GM21528 (cell line): Measurements from ENCODE around the gene SLC13A2.
"Not testable (repeated sequence)": the region's sequence is repeated elsewhere in the genome, so short reads cannot be mapped to it uniquely, and the experiment has no call there.

Experiments used
- ATAC-seq: cut with Tn5 transposase; IDR thresholded peaks from one replicate; pipeline ENCODE4 v1.9.1; 2021; ENCODE audit warnings: mild to moderate bottlenecking, moderate library complexity; ENCODE audit not compliant: unreplicated experiment, low FRiP score

SLC13A2 gene

GRCh38 chr17:28473542-28473941 lies at the start of gene SLC13A2:
TSS of gene SLC13A2 (plus strand) at chr17:28473644. CDS start at chr17:28473713, 69 bp downstream.
- ATAC-seq: no peak

- ATAC-seq: no peak
These were observed 48.2 kb upstream of the SLC13A2 start for GRCh38 chr17:28425206-28425605.

GRCh38 chr17:28426081-28426519 lies 47.3 kb upstream of the SLC13A2 start:
- ATAC-seq: no peak

GRCh38 chr17:28427371-28427770 lies 46.1 kb upstream of the SLC13A2 start:
- ATAC-seq: no peak

- not testable (repeated sequence) for ATAC-seq
These were observed 45.5 kb upstream of the SLC13A2 start for GRCh38 chr17:28427982-28428381.

GRCh38 chr17:28433721-28434120 lies 39.7 kb upstream of the SLC13A2 start:
- ATAC-seq: no peak

- not testable (repeated sequence) for ATAC-seq
These were observed 39.1 kb upstream of the SLC13A2 start for GRCh38 chr17:28434326-28434725.

- no peak for ATAC-seq
These were observed 29.4 kb upstream of the SLC13A2 start for GRCh38 chr17:28443901-28444638.

GRCh38 chr17:28446716-28447395 lies 26.6 kb upstream of the SLC13A2 start:
- no peak for ATAC-seq

GRCh38 chr17:28447396-28447760 lies 26.1 kb upstream of the SLC13A2 start:
- no peak for ATAC-seq

- ATAC-seq: no peak
These were observed 23.6 kb upstream of the SLC13A2 start for GRCh38 chr17:28449859-28450258.

GRCh38 chr17:28457890-28458289 lies 15.6 kb upstream of the SLC13A2 start:
- no peak for ATAC-seq

- not testable (repeated sequence) for ATAC-seq
These were observed 14.6 kb upstream of the SLC13A2 start for GRCh38 chr17:28458881-28459280.

- no peak for ATAC-seq
These were observed 12.5 kb upstream of the SLC13A2 start for GRCh38 chr17:28460901-28461300.

GRCh38 chr17:28466001-28466400 lies 7.4 kb upstream of the SLC13A2 start:
- no peak for ATAC-seq

GRCh38 chr17:28466521-28467048 lies 6.9 kb upstream of the SLC13A2 start:
- no peak for ATAC-seq

- ATAC-seq: no peak
These were observed 5.9 kb upstream of the SLC13A2 start for GRCh38 chr17:28467456-28468025.

- not testable (repeated sequence) for ATAC-seq
These were observed 5.3 kb upstream of the SLC13A2 start for GRCh38 chr17:28468033-28468735.

GRCh38 chr17:28468781-28469180 lies 4.7 kb upstream of the SLC13A2 start:
- ATAC-seq: no peak

- no peak for ATAC-seq
These were observed 4.1 kb upstream of the SLC13A2 start for GRCh38 chr17:28469376-28469775.
